HG03565 (cell line): ENCODE data around the gene KLHL13.
"Not testable (repeated sequence)": the region's sequence is repeated elsewhere in the genome, so short reads cannot be mapped to it uniquely, and the experiment has no call there.

Experiments
- ATAC-seq: cut with Tn5 transposase; IDR thresholded peaks from one replicate; pipeline ENCODE4 v1.9.1; 2021; ENCODE audit warnings: mild to moderate bottlenecking, moderate library complexity; ENCODE audit not compliant: unreplicated experiment

Gene KLHL13

GRCh38 chrX:117996408-117996807 is 120.2 kb downstream of the KLHL13 start:
- ATAC-seq: no peak

- no peak for ATAC-seq
Observed at GRCh38 chrX:117995378-117995777, 121.2 kb downstream of the KLHL13 start.

GRCh38 chrX:117992192-117992723 is 124.4 kb downstream of the KLHL13 start:
- ATAC-seq: no peak

- no peak for ATAC-seq
Observed at GRCh38 chrX:117990438-117990837, 126.2 kb downstream of the KLHL13 start.

- ATAC-seq: no peak
Observed at GRCh38 chrX:117989512-117989911, 127.1 kb downstream of the KLHL13 start.

GRCh38 chrX:117987373-117987772 is 129.2 kb downstream of the KLHL13 start:
- ATAC-seq: no peak

- no peak for ATAC-seq
Observed at GRCh38 chrX:117985241-117985640, 131.4 kb downstream of the KLHL13 start.

GRCh38 chrX:117982694-117983392 is 133.8 kb downstream of the KLHL13 start:
- ATAC-seq: no peak

- ATAC-seq: no peak
Observed at GRCh38 chrX:117978402-117978801, 138.2 kb downstream of the KLHL13 start.

GRCh38 chrX:117977526-117977925 is 139.1 kb downstream of the KLHL13 start:
- no peak for ATAC-seq

- ATAC-seq: no peak
Observed at GRCh38 chrX:117973110-117973807, 143.4 kb downstream of the KLHL13 start.

GRCh38 chrX:117972711-117973109 is 143.9 kb downstream of the KLHL13 start:
- ATAC-seq: no peak

GRCh38 chrX:117969782-117970181 is 146.8 kb downstream of the KLHL13 start:
- no peak for ATAC-seq

GRCh38 chrX:117969328-117969727 is 147.3 kb downstream of the KLHL13 start:
- no peak for ATAC-seq

- no peak for ATAC-seq
Observed at GRCh38 chrX:117959045-117959444, 157.6 kb downstream of the KLHL13 start.

- no peak for ATAC-seq
Observed at GRCh38 chrX:117957128-117957527, 159.5 kb downstream of the KLHL13 start.

GRCh38 chrX:117939296-117939695 is 177.3 kb downstream of the KLHL13 start:
- not testable (repeated sequence) for ATAC-seq

GRCh38 chrX:117936118-117936517 is 180.5 kb downstream of the KLHL13 start:
- no peak for ATAC-seq

GRCh38 chrX:117930116-117930515 is 186.5 kb downstream of the KLHL13 start:
- not testable (repeated sequence) for ATAC-seq

GRCh38 chrX:117919755-117920154 is 196.9 kb downstream of the KLHL13 start:
- ATAC-seq: no peak

GRCh38 chrX:117910216-117910615 is 206.4 kb downstream of the KLHL13 start:
- no peak for ATAC-seq

- ATAC-seq: no peak
Observed at GRCh38 chrX:117898226-117898625, 218.4 kb downstream of the KLHL13 start.
